Measurements from ENCODE around the gene ACP1. TPM values are rescaled to one million over a fixed set of nuclear protein-coding genes. Genes with fewer than 3 reads are reported as not detected.

ACP1 gene
- total and polyA plus RNA-seq, 2 experiments from 2014 or later, result 189 to 281 TPM

DNA sequence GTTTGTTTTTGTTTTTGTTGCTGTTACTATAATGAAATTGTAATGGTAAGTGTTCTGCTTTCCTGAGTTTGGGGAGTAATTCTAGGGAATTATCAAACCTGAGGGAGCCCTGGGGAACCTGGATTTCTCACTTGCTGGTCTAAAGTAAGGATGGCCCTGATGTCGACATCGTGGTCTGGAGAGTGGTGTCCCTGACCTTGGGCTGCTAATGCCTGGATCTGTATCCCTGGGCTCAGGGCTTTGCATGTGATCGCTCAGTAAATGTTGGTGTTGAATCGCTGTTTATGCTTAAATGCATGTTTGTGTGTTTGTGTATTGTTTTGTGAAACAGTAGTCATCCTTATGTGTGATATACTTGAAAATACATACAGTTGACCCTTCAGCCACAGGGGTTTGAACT, 6.1 kb downstream of the ACP1 start:
- no peak overlapping the region for H3K4me3 Mint-ChIP-seq
- H3K36me3 Mint-ChIP-seq (ENCODE audit: low read depth), result peaks cover 12% of the 10 kb centered on the region
- Histone ChIP-seq H3K36me3 (ENCODE audit: insufficient read depth) (peaks cover 14% of the 10 kb centered on the region), H3K27ac (ENCODE audit: low read depth) (no peak overlapping the region), H3K4me3 (no peak overlapping the region), H3F3A (replicated peaks; ENCODE audit: low read depth) (no peaks in the 10 kb centered on the region), H3K79me2 (replicated peaks; ENCODE audit: insufficient read depth) (peaks cover 100% of the 10 kb centered on the region), H2AFZ (no peak overlapping the region), H3K4me1 (ENCODE audit: insufficient read depth) (peaks cover 16% of the 10 kb centered on the region), H3K9me2 (ENCODE audit: insufficient read depth) (no peaks in the 10 kb centered on the region), H3K4me2 (no peak overlapping the region), H3K27me3 (ENCODE audit: insufficient read depth) (no peaks in the 10 kb centered on the region), H4K20me1 (replicated peaks; ENCODE audit: insufficient read depth) (peaks cover 79% of the 10 kb centered on the region)
- no peak overlapping the region for H3K27ac Mint-ChIP-seq
- no peak for TF ChIP-seq ZNF331 (CRISPR knock-in tag; IDR thresholded peaks at IDR 0.05; ENCODE audit: low read depth)
- no peak for TF ChIP-seq EZH2phosphoT487 (IDR thresholded peaks at IDR 0.05; ENCODE audit: unreplicated experiment)
- no peak for TF ChIP-seq CREB1 (CRISPR knock-in tag; IDR thresholded peaks at IDR 0.05; ENCODE audit: low read depth)
- TF ChIP-seq, protein P1, sequence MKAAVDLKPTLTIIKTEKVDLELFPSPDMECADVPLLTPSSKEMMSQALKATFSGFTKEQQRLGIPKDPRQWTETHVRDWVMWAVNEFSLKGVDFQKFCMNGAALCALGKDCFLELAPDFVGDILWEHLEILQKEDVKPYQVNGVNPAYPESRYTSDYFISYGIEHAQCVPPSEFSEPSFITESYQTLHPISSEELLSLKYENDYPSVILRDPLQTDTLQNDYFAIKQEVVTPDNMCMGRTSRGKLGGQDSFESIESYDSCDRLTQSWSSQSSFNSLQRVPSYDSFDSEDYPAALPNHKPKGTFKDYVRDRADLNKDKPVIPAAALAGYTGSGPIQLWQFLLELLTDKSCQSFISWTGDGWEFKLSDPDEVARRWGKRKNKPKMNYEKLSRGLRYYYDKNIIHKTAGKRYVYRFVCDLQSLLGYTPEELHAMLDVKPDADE (IDR thresholded peaks at IDR 0.05), result no peak
- TF ChIP-seq, protein P2, sequence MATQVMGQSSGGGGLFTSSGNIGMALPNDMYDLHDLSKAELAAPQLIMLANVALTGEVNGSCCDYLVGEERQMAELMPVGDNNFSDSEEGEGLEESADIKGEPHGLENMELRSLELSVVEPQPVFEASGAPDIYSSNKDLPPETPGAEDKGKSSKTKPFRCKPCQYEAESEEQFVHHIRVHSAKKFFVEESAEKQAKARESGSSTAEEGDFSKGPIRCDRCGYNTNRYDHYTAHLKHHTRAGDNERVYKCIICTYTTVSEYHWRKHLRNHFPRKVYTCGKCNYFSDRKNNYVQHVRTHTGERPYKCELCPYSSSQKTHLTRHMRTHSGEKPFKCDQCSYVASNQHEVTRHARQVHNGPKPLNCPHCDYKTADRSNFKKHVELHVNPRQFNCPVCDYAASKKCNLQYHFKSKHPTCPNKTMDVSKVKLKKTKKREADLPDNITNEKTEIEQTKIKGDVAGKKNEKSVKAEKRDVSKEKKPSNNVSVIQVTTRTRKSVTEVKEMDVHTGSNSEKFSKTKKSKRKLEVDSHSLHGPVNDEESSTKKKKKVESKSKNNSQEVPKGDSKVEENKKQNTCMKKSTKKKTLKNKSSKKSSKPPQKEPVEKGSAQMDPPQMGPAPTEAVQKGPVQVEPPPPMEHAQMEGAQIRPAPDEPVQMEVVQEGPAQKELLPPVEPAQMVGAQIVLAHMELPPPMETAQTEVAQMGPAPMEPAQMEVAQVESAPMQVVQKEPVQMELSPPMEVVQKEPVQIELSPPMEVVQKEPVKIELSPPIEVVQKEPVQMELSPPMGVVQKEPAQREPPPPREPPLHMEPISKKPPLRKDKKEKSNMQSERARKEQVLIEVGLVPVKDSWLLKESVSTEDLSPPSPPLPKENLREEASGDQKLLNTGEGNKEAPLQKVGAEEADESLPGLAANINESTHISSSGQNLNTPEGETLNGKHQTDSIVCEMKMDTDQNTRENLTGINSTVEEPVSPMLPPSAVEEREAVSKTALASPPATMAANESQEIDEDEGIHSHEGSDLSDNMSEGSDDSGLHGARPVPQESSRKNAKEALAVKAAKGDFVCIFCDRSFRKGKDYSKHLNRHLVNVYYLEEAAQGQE (IDR thresholded peaks at IDR 0.05; ENCODE audit: unreplicated experiment), result no peak
- no peak for TF ChIP-seq ZNF114 (CRISPR knock-in tag; IDR thresholded peaks at IDR 0.05)
- TF ChIP-seq STAT1 (IDR thresholded peaks at IDR 0.05; ENCODE audit: unreplicated experiment), result no peak
- TF ChIP-seq CTCF (conservative IDR thresholded peaks at IDR 0.05; ENCODE audit: low read depth in 2 of 2), result no peak
- TF ChIP-seq NANOG (IDR thresholded peaks at IDR 0.05; ENCODE audit: borderline replicate concordance), result no peak
- peaks cover 30% of the 10 kb centered on the region for H3K4me1 Mint-ChIP-seq
- no peak for DNase-seq (ENCODE audit: low spot score)
- ATAC-seq, result no peak
- no peaks in the 10 kb centered on the region for H3K27me3 Mint-ChIP-seq (ENCODE audit: insufficient read depth, low read depth, poor library complexity)
- H3K9me3 Mint-ChIP-seq, result no peaks in the 10 kb centered on the region

DNA sequence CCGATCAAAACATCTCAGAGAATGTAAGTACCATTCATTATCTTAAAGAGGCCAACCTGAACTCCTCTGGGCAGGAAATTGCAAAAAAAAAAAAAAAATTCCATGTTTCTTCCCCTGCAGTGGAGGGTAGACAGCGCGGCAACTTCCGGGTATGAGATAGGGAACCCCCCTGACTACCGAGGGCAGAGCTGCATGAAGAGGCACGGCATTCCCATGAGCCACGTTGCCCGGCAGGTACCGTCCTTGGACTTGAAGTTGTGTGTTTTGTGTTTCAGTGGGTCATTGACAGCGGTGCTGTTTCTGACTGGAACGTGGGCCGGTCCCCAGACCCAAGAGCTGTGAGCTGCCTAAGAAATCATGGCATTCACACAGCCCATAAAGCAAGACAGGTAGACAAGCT, 7.2 kb downstream of the ACP1 start:
- no peak overlapping the region for H3K27ac ChIP-seq (ENCODE audit: low read depth)
- H3K4me2 ChIP-seq, result no peak overlapping the region
- Mint-ChIP-seq H3K36me3 (ENCODE audit: low read depth) (peaks cover 23% of the 10 kb centered on the region), H3K4me1 (peaks cover 21% of the 10 kb centered on the region), H3K27me3 (ENCODE audit: insufficient read depth, low read depth, poor library complexity) (no peaks in the 10 kb centered on the region), H3K27ac (peak overlapping the region; percentile 78; the same call in 1 of the 2 replicates), H3K9me3 (no peaks in the 10 kb centered on the region), H3K4me3 (no peak overlapping the region)
- H3F3A ChIP-seq (replicated peaks; ENCODE audit: low read depth), result no peaks in the 10 kb centered on the region
- ATAC-seq, result no peak
- no peak for DNase-seq (ENCODE audit: low spot score)
- peaks cover 100% of the 10 kb centered on the region for H3K79me2 ChIP-seq (replicated peaks; ENCODE audit: insufficient read depth)
- peaks cover 77% of the 10 kb centered on the region for H4K20me1 ChIP-seq (replicated peaks; ENCODE audit: insufficient read depth)
- H3K36me3 ChIP-seq (ENCODE audit: insufficient read depth), result peaks cover 14% of the 10 kb centered on the region
- H3K4me1 ChIP-seq (ENCODE audit: insufficient read depth), result peaks cover 7% of the 10 kb centered on the region
- H3K9me2 ChIP-seq (ENCODE audit: insufficient read depth), result no peaks in the 10 kb centered on the region
- H2AFZ ChIP-seq, result no peak overlapping the region
- no peak overlapping the region for H3K4me3 ChIP-seq
- no peaks in the 10 kb centered on the region for H3K27me3 ChIP-seq (ENCODE audit: insufficient read depth)
- TF ChIP-seq STAT1 (IDR thresholded peaks at IDR 0.05; ENCODE audit: unreplicated experiment) (no peak), ZNF462 (CRISPR knock-in tag; IDR thresholded peaks at IDR 0.05) (no peak), CREB1 (CRISPR knock-in tag; IDR thresholded peaks at IDR 0.05; ENCODE audit: low read depth) (no peak)

Data from GM23338 (cell line).